Endothelial cell of umbilical vein (primary cell): ENCODE results near the gene SERPINA1. TPM values are rescaled to one million over a fixed set of nuclear protein-coding genes. Genes with fewer than 3 reads are reported as not detected.

ENCODE experiments used
- BruUV-seq: library from RNA; stranded (reverse); fragments of 400-500 nt; replicated peaks from 2 replicates; lab custom pipeline; 2021; lab: Mats Ljungman, UMichigan
- CTCF ChIA-PET: fragments of 300-600, 350-600 bp; sonication (Branson Sonifier 250); formaldehyde crosslinking; loops from one replicate; lab custom pipeline; 2021; ENCODE audit warnings: antibody characterized with exemption, inconsistent platforms; lab: Charles Lee
- POLR2A ChIA-PET: fragments of 300-600, 350-600 bp; sonication (Branson Sonifier 250); formaldehyde crosslinking; loops from one replicate; lab custom pipeline; 2021; ENCODE audit warnings: antibody characterized with exemption, inconsistent platforms; lab: Charles Lee
- DNase-seq: peaks from one replicate; pipeline ENCODE4 v3.0.0-alpha.2; 2011; ENCODE audit warnings: low read depth, low spot score
- FAIRE-seq: peaks from 2 replicates; lab custom pipeline; 2011; peaks lifted over from hg19 to GRCh38; lab: Jason Lieb, UNC
- H2AFZ ChIP-seq: 2 replicates; pipeline ENCODE4 v1.6.0; 2012; ENCODE audit warnings: low read depth, low read length, control low read depth, inconsistent platforms
- H3K27ac ChIP-seq: 2 replicates; pipeline ENCODE4 v1.5.1; 2011; ENCODE audit warnings: low read depth, mild to moderate bottlenecking, control low read depth, low read length, moderate library complexity; ENCODE audit not compliant: insufficient read depth
- H3K27me3 ChIP-seq, 2 experiments: 2 replicates each; pipeline versions ENCODE4 v1.6.0 to v1.6.1; 2011; ENCODE audit warnings: low read length in 2 of 2, mixed read lengths in 1 of 2; ENCODE audit not compliant: control insufficient read depth in 2 of 2, insufficient read depth in 2 of 2
- H3K36me3 ChIP-seq, 2 experiments: 2 replicates in 1 of 2; 3 replicates in 1 of 2; pipeline ENCODE4 v1.5.1; 2011; ENCODE audit warnings: low read length in 2 of 2, mild to moderate bottlenecking in 1 of 2, moderate library complexity in 1 of 2; ENCODE audit not compliant: control insufficient read depth in 2 of 2, insufficient read depth in 2 of 2; ENCODE audit errors: extremely low read depth in 1 of 2
- H3K4me1 ChIP-seq: 3 replicates; pipeline ENCODE4 v1.5.1; 2011; ENCODE audit warnings: mild to moderate bottlenecking, low read length; ENCODE audit not compliant: control insufficient read depth, insufficient read depth; ENCODE audit errors: extremely low read depth
- H3K4me2 ChIP-seq: 2 replicates; pipeline ENCODE4 v1.6.1; 2011; ENCODE audit warnings: low read length, control low read depth, mixed read lengths; ENCODE audit not compliant: insufficient read depth
- H3K4me3 ChIP-seq, 3 experiments: fragments of 200-600 bp in 1 of 3; sonication (generic), shearing (Covaris generic) in 1 of 3; replicated peaks in 1 of 3; 2 replicates each; pipeline ENCODE4 v1.5.1; 2011 to 2016; ENCODE audit warnings: control low read depth in 3 of 3, low read length in 3 of 3, mild to moderate bottlenecking in 2 of 3, inconsistent platforms in 1 of 3, low read depth in 1 of 3, moderate library complexity in 1 of 3; ENCODE audit not compliant: insufficient read depth in 1 of 3
- H3K79me2 ChIP-seq: 2 replicates; pipeline ENCODE4 v1.6.0; 2012; ENCODE audit warnings: low read length, inconsistent platforms; ENCODE audit not compliant: control insufficient read depth, insufficient read depth
- H3K9ac ChIP-seq: replicated peaks from 2 replicates; pipeline ENCODE3; 2011; ENCODE audit warnings: low read length, control low read depth; ENCODE audit not compliant: insufficient read depth; ENCODE audit errors: extremely low read depth
- H3K9me1 ChIP-seq: replicated peaks from 3 replicates; pipeline ENCODE4 v1.6.0; 2011; ENCODE audit warnings: mild to moderate bottlenecking, low read length; ENCODE audit not compliant: control insufficient read depth, insufficient read depth; ENCODE audit errors: extremely low read depth
- H3K9me3 ChIP-seq: replicated peaks from 2 replicates; pipeline ENCODE4 v1.5.1; 2012; ENCODE audit warnings: low read length, inconsistent platforms; ENCODE audit not compliant: control insufficient read depth, insufficient read depth
- H4K20me1 ChIP-seq: replicated peaks from 2 replicates; pipeline ENCODE3; 2011; ENCODE audit warnings: mild to moderate bottlenecking, low read length; ENCODE audit not compliant: control insufficient read depth, insufficient read depth; ENCODE audit errors: extremely low read depth
- CTCF ChIP-seq, 2 donors: IDR thresholded peaks; 1 replicate in 1 of 2; 2 replicates in 1 of 2; pipeline ENCODE4 v1.5.1; 2011; ENCODE audit warnings: low read length in 2 of 2, mild to moderate bottlenecking in 2 of 2, moderate library complexity in 2 of 2, control low read depth in 1 of 2, inconsistent platforms in 1 of 2, low read depth in 1 of 2; ENCODE audit not compliant: insufficient read depth in 1 of 2; ENCODE audit errors: extremely low read depth in 1 of 2
- EZH2 ChIP-seq: IDR thresholded peaks from 2 replicates; pipeline ENCODE4 v1.6.1; 2012; ENCODE audit warnings: borderline replicate concordance, low read depth, mild to moderate bottlenecking, moderate library complexity, low read length, inconsistent platforms; ENCODE audit not compliant: severe bottlenecking
- FOS ChIP-seq: IDR thresholded peaks from 2 replicates; pipeline ENCODE4 v1.6.1; 2011; ENCODE audit warnings: mild to moderate bottlenecking, low read length, moderate library complexity, borderline replicate concordance; ENCODE audit not compliant: insufficient read depth
- GATA2 ChIP-seq: IDR thresholded peaks from 2 replicates; pipeline ENCODE4 v1.7.0; 2011; ENCODE audit warnings: low read depth, mild to moderate bottlenecking, moderate library complexity, mixed read lengths, low read length; ENCODE audit not compliant: insufficient read length, insufficient read depth
- MAX ChIP-seq: IDR thresholded peaks from 2 replicates; pipeline ENCODE4 v1.6.1; 2011; ENCODE audit not compliant: insufficient read depth, insufficient read length
- MYC ChIP-seq: IDR thresholded peaks from one replicate; pipeline ENCODE4 v1.6.1; 2011; ENCODE audit warnings: mild to moderate bottlenecking, low read depth, low read length
- POLR2A ChIP-seq: IDR thresholded peaks from 2 replicates; pipeline ENCODE4 v1.6.1; 2012; ENCODE audit warnings: low read depth, mild to moderate bottlenecking, control low read depth, low read length
- POLR2AphosphoS5 ChIP-seq: IDR thresholded peaks from 2 replicates; pipeline ENCODE4 v1.6.1; 2012; ENCODE audit warnings: low read depth, mild to moderate bottlenecking, control low read depth, low read length, moderate library complexity; ENCODE audit not compliant: insufficient read depth
- dilution Hi-C: fragments of 300-500 bp; cut with MboI; formaldehyde crosslinking; loops from one replicate; pipeline ENCODE4 v1.15.0; 2019; ENCODE audit warnings: low sequenced_read_pairs; ENCODE audit not compliant: extremely low pct_ligation_motif_present
- intact Hi-C: fragments of 100-400 bp; cut with micrococcal nuclease; formaldehyde crosslinking; loops from one replicate; pipeline ENCODE4 v1.10.0; 2022
- polyA plus RNA-seq, 4 experiments: library from polyadenylated mRNA; depleted of rRNA in 3 of 4; stranded (reverse) in 3 of 4; unstranded in 1 of 4; fragments of >200 nt; gene quantifications; 2 replicates each; pipeline versions ENCODE4 v1.2.1 to v1.2.3, GENCODE V29; 2011 to 2012; ENCODE audit warnings: missing spikeins in 1 of 4
- total RNA-seq: library from RNA; stranded (reverse); gene quantifications from 2 replicates; pipeline ENCODE4 v1.2.3, GENCODE V29; 2021

The SERPINA1 gene
- total and polyA plus RNA-seq, 2 donors (not counting 3 experiments of a cell fraction or from before 2014, with no cell fraction given), result not detected

GRCh38 chr14:94380225-94381148 is 7.9 kb downstream of the SERPINA1 start:
- DNase-seq (no peak), FAIRE-seq (no peak)
- TF ChIP-seq MAX (no peak), EZH2 (no peak), CTCF (IDR thresholded peaks at IDR 0.05; ENCODE audit: extremely low read depth in 1 of 2, insufficient read depth in 1 of 2, low read depth in 1 of 2, low read length in 2 of 2) (no peak), POLR2A (no peak), GATA2 (no peak), POLR2AphosphoS5 (no peak), FOS (no peak), MYC (no peak)
- Histone ChIP-seq H3K79me2 (no peaks in the 10 kb centered on the region), H2AFZ (no peak overlapping the region), H3K4me3 (no peak overlapping the region), H3K9ac (no peak overlapping the region), H3K36me3 (no peaks in the 10 kb centered on the region), H3K27ac (no peak overlapping the region), H3K4me2 (no peak overlapping the region), H3K4me1 (no peaks in the 10 kb centered on the region), H3K9me3 (no peaks in the 10 kb centered on the region), H3K9me1 (no peaks in the 10 kb centered on the region), H3K27me3 (no peaks in the 10 kb centered on the region), H4K20me1 (no peaks in the 10 kb centered on the region)
- BruUV-seq, result no TSS peak
- POLR2A ChIA-PET, result no interaction called here
- intact Hi-C loops (loop anchor here (1.0 kb wide), 1 partner anchor 17 kb away; no protein-coding TSS in a partner anchor), dilution Hi-C loops (no loop called here)
- CTCF ChIA-PET, result no interaction called here
